HG03097 (cell line): Measurements from ENCODE around the gene PXK.

Experiments used
- ATAC-seq: cut with Tn5 transposase; IDR thresholded peaks from one replicate; pipeline ENCODE4 v1.9.1; 2021; ENCODE audit not compliant: unreplicated experiment, low FRiP score

The PXK gene

DNA sequence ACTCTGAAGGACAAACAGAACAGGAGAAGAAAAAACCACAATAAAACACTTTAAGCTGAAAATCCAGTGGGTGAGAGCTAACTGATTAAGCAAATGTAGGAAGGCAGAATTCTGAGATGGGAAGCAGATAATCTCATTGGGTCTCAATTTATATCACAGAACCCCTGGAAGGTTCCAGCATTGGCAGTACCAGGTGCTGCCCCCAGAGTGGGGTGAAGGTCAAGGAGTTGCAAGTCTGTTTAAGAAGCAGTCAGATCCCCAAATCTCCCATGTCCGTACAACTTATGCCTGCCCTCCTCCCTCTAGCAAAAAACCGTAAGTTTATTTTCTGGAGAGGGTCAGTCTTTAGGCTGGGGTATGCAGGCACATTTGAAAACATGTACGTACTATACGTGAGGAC, 45.1 kb downstream of the PXK start:
- no peak for ATAC-seq

DNA sequence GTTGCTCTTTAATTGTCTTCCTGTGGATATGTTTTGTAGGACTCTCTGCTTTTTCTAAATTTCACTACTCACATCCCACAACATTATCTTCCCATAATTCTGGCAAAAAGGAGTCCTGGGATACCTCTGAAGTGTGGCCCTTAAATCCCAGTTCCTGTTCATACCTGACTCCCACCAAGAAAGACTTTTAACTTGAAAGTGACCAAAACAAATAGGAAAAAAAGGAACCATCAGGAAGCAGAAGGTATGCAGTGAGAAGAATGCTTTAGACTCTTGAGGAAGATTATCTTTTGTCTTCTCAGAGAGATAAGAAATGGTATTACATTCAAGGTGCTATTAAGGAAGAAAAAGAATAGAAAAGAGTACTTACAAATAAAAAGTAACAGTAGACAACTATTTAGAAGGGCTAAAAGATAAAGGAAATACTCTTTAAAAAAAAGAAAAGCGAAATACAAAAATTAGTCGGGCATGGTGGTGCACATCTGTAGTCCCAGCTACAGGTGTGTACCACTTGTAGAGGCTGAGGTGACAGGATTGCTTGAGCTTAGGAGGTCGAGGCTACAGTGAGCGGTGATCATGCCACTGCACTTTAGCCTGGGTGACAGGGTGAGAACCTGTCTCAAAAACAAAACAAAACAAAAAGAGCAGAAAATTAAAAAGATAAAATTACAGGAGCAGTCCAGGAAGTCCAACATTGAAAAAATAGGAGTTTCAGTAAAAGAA, 46.8 kb downstream of the PXK start:
- no peak for ATAC-seq

- ATAC-seq, result no peak
Measured at GRCh38 chr3:58383476-58383875, 50.8 kb downstream of the PXK start.

DNA sequence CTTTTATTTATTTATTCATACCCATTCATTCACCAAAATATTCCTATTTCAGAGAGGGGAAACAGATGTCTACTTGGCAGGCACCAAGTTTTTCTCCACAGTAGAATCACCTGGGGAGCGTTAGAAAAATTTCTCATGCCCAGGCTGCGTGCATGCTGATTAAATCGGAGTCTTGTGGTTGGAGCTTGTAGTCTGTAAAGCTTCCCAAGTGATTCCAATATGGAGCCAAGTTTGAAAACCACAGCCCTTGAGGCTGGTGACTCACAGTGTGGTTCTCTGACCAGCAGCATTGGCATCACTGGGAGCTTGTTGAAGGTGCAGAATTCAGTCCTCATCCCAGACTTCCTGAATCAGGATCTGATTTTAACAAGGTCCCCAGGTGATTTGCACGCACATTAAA, 51.2 kb downstream of the PXK start:
- no peak for ATAC-seq

DNA sequence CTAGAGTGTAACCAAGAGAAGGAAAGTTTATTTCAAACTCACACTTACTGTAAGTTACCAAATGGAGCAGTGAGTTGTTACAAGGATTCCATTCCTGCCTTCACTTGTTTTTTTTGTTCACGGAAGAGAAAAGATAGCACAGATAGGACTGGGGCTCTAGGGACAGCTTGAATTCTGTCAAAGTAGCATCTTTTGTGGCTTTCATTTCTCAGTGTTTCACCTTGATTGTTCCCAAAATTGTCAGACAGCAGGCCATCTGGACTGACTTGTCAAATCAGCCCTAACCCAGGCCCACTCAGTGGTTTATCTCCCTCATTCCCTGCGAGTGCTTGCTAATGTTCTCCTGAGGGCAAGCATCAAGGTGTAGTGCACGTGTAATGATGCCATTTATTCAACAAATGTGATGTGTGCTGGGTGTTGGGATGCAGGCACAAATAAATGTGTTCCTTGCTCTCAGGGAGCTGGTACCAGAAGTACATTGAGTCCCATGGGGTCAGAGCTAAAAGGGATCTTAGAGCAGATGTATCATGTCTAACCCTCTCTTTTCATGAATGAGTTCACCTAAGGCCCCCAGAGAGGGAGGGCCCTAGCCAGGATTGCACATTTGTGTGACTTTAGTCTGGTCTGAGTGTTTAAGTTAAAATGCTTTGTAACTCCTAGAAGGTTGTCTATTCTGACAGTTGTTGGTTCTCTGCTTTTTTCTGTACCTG, 51.8 kb downstream of the PXK start:
- no peak for ATAC-seq

DNA sequence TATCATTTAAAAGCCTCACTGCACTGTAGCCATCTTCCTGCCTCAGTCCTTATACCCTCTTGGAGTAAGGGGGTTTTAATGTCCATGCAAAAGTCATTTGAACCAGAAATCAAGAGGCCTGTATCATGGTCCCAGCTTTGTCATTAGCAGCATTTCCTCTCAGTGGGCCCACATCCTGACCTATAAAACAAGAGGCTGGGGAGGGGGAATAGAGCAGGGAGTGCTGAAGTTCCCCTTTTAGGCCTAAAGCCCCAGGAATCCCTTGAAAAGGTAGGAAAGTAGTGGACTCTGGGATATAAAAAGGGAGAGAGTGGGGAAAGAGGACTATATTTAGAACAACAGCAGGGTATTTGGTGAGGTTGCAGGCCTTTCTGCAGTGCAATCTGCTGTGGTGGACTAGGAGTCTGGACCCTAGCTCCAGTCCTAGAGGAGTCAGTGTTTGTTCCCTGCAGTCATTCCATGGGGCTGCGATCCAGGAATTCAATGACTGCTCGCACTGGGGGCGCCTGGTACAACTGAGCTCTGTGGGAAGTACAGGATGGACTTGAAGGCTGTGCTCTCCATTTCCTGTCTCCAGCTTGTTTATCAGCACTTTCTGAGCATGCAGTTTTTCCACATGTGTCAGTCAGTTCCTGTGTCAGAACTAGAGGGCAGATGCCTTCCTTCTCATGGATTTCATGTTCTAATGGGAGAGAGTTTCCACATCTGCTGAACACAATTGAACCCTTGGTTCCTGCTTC, 54.1 kb downstream of the PXK start:
- ATAC-seq, result no peak

DNA sequence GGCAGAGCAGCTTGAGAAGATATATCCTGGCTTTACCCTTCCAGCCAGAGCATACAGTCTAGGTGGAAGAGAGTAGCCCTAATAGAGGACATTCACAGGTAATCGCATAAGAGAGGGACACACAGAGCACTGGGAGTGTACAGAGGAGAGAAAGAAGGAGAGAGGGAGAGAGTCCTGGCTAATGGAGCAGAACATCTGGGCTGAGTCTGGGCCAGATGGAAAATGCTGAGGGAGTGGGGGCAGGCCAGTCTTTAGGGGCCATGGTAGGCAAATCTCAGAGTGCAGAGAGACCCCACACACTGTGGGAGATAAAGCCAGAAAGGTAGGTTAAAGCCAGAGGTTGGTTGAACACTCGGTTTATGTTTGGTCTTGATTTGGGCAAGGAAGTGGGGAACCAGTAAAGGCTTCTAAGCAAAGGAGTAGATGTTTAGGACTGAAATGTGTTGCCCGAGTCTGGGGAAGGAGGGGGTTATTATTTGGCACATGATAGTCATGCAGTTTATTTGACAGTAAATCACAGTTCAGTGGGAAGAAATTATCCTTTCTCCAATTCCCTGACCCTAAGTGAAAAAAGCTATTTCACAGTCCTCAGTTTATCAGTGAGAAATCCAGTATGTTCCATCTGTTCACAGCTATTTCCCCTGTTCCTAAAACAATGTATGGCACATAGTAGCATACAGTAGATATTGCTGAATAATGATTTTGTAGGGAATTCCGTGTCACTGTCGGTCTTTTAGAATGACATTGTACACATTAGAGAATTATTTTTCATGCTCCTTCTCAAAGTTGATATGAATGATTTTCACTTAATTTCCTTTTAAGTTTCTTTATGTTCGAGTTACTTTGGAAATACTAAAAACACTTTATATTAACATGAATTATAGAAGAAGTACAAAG, 55.2 kb downstream of the PXK start:
- no peak for ATAC-seq

GRCh38 chr3:58388550-58389091, 55.9 kb downstream of the PXK start:
- ATAC-seq, result no peak

- no peak for ATAC-seq
Measured at GRCh38 chr3:58391156-58391865, 58.6 kb downstream of the PXK start.

DNA sequence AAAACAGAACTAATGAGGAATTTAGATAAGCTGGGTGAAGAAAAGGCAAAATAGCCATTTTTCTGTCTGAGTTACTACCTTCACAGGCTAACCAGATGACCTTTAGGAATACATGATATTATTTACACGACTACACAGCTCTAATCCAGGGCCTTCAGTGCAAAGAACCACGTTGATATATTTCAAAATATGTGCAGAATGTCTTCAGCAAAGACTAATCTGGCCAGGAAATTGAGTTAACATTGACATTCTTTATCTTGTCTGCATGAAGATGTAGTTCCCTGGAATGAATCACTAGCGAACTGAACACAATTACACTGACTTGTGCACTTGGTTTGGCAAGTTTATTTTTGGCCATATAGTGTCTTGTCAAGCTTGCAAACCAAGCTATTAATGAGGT, 59.5 kb downstream of the PXK start:
- ATAC-seq, result no peak

GRCh38 chr3:58394339-58394738, 61.6 kb downstream of the PXK start:
- no peak for ATAC-seq

DNA sequence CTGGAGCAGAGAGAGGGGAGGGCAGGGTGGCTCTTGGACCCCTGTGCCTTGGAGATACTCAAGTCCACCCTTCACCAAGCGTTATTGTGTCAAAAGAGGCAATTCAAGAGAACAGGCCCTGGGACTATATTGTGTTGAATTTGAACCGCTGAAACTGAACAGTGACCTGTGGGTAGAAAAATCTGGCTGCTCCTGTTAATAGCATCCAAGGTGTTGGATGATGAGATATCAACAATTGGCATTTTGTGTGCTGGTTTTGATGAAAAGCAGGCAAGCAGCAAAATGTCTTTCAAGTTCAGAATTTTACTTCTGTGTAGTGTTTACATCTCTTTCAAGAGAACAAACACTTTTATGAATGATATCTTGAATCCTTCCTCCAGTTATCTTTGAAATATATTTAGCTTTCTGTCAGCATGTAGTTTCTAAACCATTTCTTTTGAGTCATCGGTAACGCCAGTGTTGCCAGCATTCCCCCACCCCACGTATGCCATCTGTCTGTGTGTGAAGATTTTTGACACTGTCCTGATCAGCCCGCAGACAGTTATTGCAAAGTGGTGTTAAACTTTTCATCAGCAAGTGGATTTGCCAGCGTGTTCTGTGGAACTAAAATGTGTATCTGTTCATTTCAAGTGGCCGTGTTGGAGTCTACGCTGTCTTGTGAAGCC, 66.1 kb downstream of the PXK start:
- ATAC-seq, result no peak

- ATAC-seq, result no peak
Measured at GRCh38 chr3:58403513-58404109, 70.9 kb downstream of the PXK start.

DNA sequence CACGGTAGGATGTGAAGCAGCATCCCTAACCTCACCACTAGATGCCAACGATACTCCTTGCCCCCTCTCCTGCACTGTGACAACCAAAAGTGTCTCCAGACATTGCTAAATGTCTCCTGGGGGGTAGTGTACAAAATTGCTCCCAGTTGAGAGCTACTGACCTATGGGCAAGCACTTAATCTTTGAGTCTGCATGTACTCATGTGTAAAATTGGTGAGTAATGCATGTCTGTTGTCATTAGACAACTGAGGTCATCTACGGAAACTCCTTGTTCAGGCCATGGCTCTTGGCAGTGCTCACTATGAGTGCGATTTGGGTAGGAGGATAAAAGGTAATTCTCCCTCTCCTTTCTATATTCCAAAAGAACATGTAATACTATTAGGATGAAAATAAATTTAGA, 71.7 kb downstream of the PXK start:
- ATAC-seq, result no peak

DNA sequence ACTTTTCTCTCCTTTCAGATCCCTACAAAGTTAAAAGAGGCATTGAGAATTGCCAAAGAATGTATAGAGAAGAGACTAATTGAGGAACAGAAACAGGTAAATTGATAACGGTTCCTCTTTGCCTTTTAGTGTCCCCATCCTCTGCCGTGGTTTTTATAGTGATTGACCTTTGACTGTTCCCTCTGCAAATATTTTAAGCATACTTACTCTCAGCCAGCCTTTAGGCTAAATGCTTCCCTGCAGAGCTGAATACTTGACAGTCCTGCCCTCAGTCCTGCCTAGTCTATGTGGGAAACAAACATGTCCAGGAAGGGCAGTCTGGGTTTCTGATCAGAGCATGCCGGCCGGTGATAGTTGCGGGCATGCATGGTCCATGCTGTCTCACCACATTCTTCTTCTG, 76.2 kb downstream of the PXK start:
- ATAC-seq, result no peak

- no peak for ATAC-seq
Measured at GRCh38 chr3:58409663-58410062, 77.0 kb downstream of the PXK start.

- ATAC-seq, result no peak
Measured at GRCh38 chr3:58411036-58411435, 78.3 kb downstream of the PXK start.

DNA sequence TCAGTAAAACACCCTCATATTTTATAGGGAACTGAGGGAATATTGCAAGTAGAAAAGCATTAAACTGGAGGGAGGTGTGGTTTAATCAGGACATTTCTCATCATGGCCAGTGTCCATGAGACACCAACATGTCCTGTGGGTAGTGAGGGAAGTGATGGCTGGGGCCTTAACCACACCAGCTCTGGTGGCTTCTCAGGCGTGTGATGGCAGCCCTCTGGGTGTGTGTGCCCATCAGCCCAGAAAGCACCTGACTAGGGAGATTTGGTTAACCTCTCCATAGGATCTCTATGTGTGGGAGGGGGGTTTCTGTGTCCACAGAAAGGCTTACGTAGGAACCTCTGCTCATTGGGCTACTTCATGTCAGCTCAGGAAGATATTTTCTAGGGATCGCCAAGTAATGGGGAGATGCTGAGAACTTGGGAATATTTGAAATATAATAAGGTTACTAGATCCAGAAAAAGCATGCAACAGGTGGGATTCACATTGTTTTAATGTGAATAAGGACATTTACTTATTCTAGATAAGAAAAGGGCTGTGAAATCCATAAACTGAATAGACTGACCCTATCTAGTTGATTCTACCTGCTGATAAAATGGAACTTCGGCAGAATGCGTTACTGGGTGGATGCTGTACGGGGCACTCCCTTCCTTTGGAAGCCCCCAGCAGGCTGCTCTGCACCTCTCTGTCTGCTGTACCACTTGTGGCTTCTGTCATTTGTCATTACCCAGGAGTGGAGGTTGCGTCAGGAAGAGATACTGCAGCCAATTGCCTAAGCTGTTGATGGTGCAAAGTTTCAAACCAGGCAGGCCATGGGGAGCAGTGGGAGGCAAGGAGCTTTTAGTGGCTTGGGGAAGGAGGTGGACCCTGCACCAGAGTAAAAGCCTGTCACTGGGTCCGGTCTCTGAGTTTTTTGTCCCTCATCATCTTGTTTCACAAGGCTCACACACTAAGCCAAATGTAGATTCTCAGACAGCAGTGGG, 79.4 kb downstream of the PXK start:
- no peak for ATAC-seq
